PC-9 (cell line): ENCODE data around the gene CXCR5. TPM values are rescaled to one million over a fixed set of nuclear protein-coding genes. Genes with fewer than 3 reads are reported as not detected.

ENCODE experiments used
- BruUV-seq: library from RNA; stranded (reverse); fragments of 400-500 nt; replicated peaks from 2 replicates; lab custom pipeline; 2021; lab: Mats Ljungman, UMichigan
- CTCF ChIA-PET: fragments of 300-600 bp; sonication (Branson Sonifier 250); formaldehyde crosslinking; loops from one replicate; lab custom pipeline; 2022; ENCODE audit warnings: antibody characterized with exemption; lab: Charles Lee
- POLR2A ChIA-PET: fragments of 300-600 bp; sonication (Branson Sonifier 250); formaldehyde crosslinking; loops from one replicate; lab custom pipeline; 2022; ENCODE audit warnings: antibody characterized with exemption; ENCODE audit not compliant: unreplicated experiment; lab: Charles Lee
- DNase-seq, 2 experiments: peaks; one replicate each; pipeline versions ENCODE4 v3.0.0 to v3.0.0-alpha.2; 2015 to 2022; ENCODE audit warnings: mixed read lengths in 1 of 2
- H2AFZ ChIP-seq: fragments of 200-600 bp; sonication (generic); 2 replicates; pipeline ENCODE4 v1.8.1; 2017; ENCODE audit warnings: antibody characterized with exemption
- H3F3A ChIP-seq: fragments of 200-600 bp; sonication (generic); 2 replicates; pipeline ENCODE4 v1.8.1; 2017; ENCODE audit warnings: antibody characterized with exemption, mild to moderate bottlenecking, low read depth; ENCODE audit not compliant: insufficient read depth
- H3K27ac ChIP-seq: fragments of 200-600 bp; sonication (generic); 2 replicates; pipeline ENCODE4 v1.6.1; 2016; ENCODE audit warnings: mixed run types
- H3K27me3 ChIP-seq: fragments of 200-600 bp; sonication (generic); 2 replicates; pipeline ENCODE4 v1.6.1; 2016; ENCODE audit warnings: low read depth, mixed run types; ENCODE audit not compliant: insufficient read depth
- H3K36me3 ChIP-seq: fragments of 200-600 bp; sonication (generic); 2 replicates; pipeline ENCODE4 v1.6.1; 2016; ENCODE audit warnings: low read depth, mixed run types
- H3K4me1 ChIP-seq: fragments of 200-600 bp; sonication (generic); replicated peaks from 2 replicates; pipeline ENCODE4 v1.6.1; 2016; ENCODE audit warnings: mixed run types; ENCODE audit not compliant: insufficient read depth
- H3K4me2 ChIP-seq: fragments of 200-600 bp; sonication (generic); 2 replicates; pipeline ENCODE4 v1.6.1; 2017; ENCODE audit warnings: mixed run types
- H3K4me3 ChIP-seq: fragments of 200-600 bp; sonication (generic); 2 replicates; pipeline ENCODE4 v1.6.1; 2016; ENCODE audit warnings: mixed run types
- H3K79me2 ChIP-seq: fragments of 200-600 bp; sonication (generic); 2 replicates; pipeline ENCODE4 v1.6.1; 2017; ENCODE audit warnings: low read depth, mixed run types
- H3K9me2 ChIP-seq: fragments of 200-600 bp; sonication (generic); 2 replicates; pipeline ENCODE4 v1.8.1; 2017; ENCODE audit warnings: mild to moderate bottlenecking; ENCODE audit not compliant: insufficient read depth
- H3K9me3 ChIP-seq: fragments of 200-600 bp; sonication (generic); 2 replicates; pipeline ENCODE4 v1.8.1; 2016; ENCODE audit warnings: low read depth; ENCODE audit not compliant: insufficient read depth
- H4K20me1 ChIP-seq: fragments of 200-600 bp; sonication (generic); 2 replicates; pipeline ENCODE4 v1.8.1; 2017; ENCODE audit not compliant: insufficient read depth
- EZH2 ChIP-seq: fragments of 200-600 bp; sonication (generic); IDR thresholded peaks from 2 replicates; pipeline ENCODE4 v1.8.0; 2017; ENCODE audit warnings: antibody characterized with exemption, low read depth
- intact Hi-C: fragments of 100-400 bp; cut with micrococcal nuclease; formaldehyde crosslinking; loops from one replicate; pipeline ENCODE4 v1.10.0; 2022; ENCODE audit not compliant: unreplicated experiment
- total RNA-seq: library from RNA; stranded (reverse); gene quantifications from 2 replicates; pipeline ENCODE4 v1.2.3, GENCODE V29; 2021
- TF ChIP-seq, protein P1 (sequence below): fragments of 200-600 bp; sonication (generic); conservative IDR thresholded peaks from 2 replicates; pipeline ENCODE4 v1.6.1; 2017; ENCODE audit warnings: mixed run types, antibody characterized with exemption, mild to moderate bottlenecking, moderate library complexity

Gene CXCR5
- total RNA-seq, 1 experiment from 2014 or later = not detected

DNA sequence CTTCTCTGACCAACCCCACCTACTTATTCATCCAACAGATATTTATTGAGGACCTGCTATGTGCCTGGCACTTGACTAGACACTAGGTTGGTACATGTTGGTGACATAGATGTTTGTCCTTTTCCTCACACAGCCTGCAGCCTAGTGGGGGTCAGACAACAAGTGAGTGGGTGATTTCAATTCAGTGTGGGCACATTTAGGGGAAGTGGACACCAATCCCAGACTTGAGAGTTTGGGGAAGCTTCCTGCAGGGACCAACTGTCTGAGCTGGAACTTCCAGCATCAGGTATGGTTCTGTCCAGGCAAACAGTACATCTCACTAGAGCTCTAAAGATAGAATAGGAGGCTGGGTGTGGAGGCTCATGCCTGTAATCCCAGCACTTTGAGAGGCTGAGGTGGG lies 47.9 kb downstream of the CXCR5 start:
- Histone ChIP-seq H3K9me3 (no peaks in the 10 kb centered on the region), H3K36me3 (no peaks in the 10 kb centered on the region), H2AFZ (no peak overlapping the region), H3F3A (peaks cover 30% of the 10 kb centered on the region), H4K20me1 (no peaks in the 10 kb centered on the region), H3K79me2 (peaks cover 9% of the 10 kb centered on the region; the same call in 1 of the 2 replicates), H3K4me2 (no peak overlapping the region), H3K9me2 (no peaks in the 10 kb centered on the region), H3K4me3 (no peak overlapping the region), H3K27me3 (no peaks in the 10 kb centered on the region), H3K27ac (no peak overlapping the region), H3K4me1 (peaks cover 35% of the 10 kb centered on the region)
- intact Hi-C loops = no loop called here
- TF ChIP-seq, protein P1, sequence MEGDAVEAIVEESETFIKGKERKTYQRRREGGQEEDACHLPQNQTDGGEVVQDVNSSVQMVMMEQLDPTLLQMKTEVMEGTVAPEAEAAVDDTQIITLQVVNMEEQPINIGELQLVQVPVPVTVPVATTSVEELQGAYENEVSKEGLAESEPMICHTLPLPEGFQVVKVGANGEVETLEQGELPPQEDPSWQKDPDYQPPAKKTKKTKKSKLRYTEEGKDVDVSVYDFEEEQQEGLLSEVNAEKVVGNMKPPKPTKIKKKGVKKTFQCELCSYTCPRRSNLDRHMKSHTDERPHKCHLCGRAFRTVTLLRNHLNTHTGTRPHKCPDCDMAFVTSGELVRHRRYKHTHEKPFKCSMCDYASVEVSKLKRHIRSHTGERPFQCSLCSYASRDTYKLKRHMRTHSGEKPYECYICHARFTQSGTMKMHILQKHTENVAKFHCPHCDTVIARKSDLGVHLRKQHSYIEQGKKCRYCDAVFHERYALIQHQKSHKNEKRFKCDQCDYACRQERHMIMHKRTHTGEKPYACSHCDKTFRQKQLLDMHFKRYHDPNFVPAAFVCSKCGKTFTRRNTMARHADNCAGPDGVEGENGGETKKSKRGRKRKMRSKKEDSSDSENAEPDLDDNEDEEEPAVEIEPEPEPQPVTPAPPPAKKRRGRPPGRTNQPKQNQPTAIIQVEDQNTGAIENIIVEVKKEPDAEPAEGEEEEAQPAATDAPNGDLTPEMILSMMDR = no peak
- no peak for TF ChIP-seq EZH2
- ChIA-PET POLR2A (interaction anchor here (0.9 kb wide), 1 partner anchor 62 kb away, joined by 21 read pairs; no protein-coding TSS in a partner anchor), CTCF (no interaction called here)
- BruUV-seq = no TSS peak
- DNase-seq = peak in 1 of 2 experiments; percentile 32

DNA sequence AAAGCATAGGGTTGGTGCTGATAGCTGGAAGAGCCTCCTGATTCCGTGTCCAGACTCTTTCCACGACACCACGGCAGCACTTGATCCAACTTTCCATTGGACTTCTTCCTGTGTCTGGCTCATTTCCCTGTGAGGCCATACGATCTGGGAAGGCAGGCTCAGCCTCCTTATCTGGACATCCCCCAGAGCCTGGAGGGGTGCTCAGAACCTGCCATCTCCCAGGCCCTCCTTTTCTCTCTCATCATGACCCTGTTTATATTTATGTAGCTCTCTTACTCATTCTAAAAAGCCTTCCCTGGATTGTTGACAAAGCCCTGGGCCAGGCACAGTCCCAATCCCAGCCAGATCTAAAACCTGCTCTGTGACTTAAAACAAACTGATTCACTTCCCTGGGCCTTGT lies 49.8 kb downstream of the CXCR5 start:
- Histone ChIP-seq H3F3A (peaks cover 27% of the 10 kb centered on the region), H3K4me2 (no peak overlapping the region), H3K27ac (peak overlapping the region; percentile 25), H2AFZ (no peak overlapping the region), H3K9me2 (peaks cover 4% of the 10 kb centered on the region; the same call in 1 of the 2 replicates), H3K4me1 (peaks cover 30% of the 10 kb centered on the region), H3K79me2 (no peaks in the 10 kb centered on the region), H3K36me3 (no peaks in the 10 kb centered on the region), H3K27me3 (no peaks in the 10 kb centered on the region), H4K20me1 (no peaks in the 10 kb centered on the region), H3K9me3 (no peaks in the 10 kb centered on the region), H3K4me3 (no peak overlapping the region)
- CTCF ChIA-PET = no interaction called here
- no TSS peak for BruUV-seq
- POLR2A ChIA-PET = interaction anchor here (0.5 to 0.6 kb wide), 2 partner anchors 20 to 188 kb away, joined by 3 read pairs; partner anchors contain the start of gene HINFP
- no peak for TF ChIP-seq EZH2
- TF ChIP-seq, protein P1 = no peak
- DNase-seq = peak in 1 of 2 experiments; percentile 75
- intact Hi-C loops = no loop called here

DNA sequence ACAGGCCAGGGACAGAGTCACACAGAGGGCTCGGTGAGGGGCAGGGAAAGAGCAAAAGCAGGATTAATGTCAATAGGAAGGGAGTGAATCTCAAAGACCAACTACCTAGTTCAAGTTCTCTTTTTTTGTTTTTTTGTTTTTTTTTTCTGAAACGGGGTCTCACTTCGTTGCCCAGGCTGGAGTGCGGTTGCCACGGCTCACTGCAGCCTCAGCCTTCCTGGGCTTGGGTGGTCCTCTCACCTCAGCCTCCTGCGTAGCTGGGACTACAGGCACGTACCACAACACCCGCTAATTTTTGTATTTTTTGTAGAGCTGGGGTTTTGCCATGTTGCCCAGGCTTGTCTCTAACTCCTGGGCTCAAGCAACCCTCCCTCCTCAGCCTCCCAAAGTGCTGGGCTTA lies 51.7 kb downstream of the CXCR5 start:
- ChIA-PET POLR2A (no interaction called here), CTCF (no interaction called here)
- DNase-seq = no peak
- BruUV-seq = no TSS peak
- Histone ChIP-seq H3K9me3 (no peaks in the 10 kb centered on the region), H3K4me2 (no peak overlapping the region), H3F3A (peaks cover 41% of the 10 kb centered on the region), H3K79me2 (no peaks in the 10 kb centered on the region), H3K36me3 (no peaks in the 10 kb centered on the region), H2AFZ (no peak overlapping the region), H3K9me2 (peaks cover 4% of the 10 kb centered on the region; the same call in 1 of the 2 replicates), H3K27ac (no peak overlapping the region), H3K27me3 (no peaks in the 10 kb centered on the region), H4K20me1 (no peaks in the 10 kb centered on the region), H3K4me3 (no peak overlapping the region), H3K4me1 (peaks cover 39% of the 10 kb centered on the region)
- intact Hi-C loops = no loop called here
- TF ChIP-seq, protein P1 = no peak
- no peak for TF ChIP-seq EZH2
